Panc1 (cell line): ENCODE results near the gene FAM9A. TPM values are rescaled to one million over a fixed set of nuclear protein-coding genes. Genes with fewer than 3 reads are reported as not detected.
"Not testable (repeated sequence)": the region's sequence is repeated elsewhere in the genome, so short reads cannot be mapped to it uniquely, and the experiment has no call there.

Experiments
- ATAC-seq: fragments of 200-7000 bp; cut with Tn5 transposase; 2 replicates; pipeline ENCODE4 v1.9.1; 2020; ENCODE audit warnings: mild to moderate bottlenecking, moderate library complexity
- BruUV-seq: library from RNA; stranded (reverse); fragments of 400-500 nt; replicated peaks from 2 replicates; lab custom pipeline; 2021; lab: Mats Ljungman, UMichigan
- CTCF ChIA-PET: fragments of 300-600 bp; sonication (Branson Sonifier 250); formaldehyde crosslinking; loops from one replicate; lab custom pipeline; 2022; ENCODE audit warnings: antibody characterized with exemption; lab: Charles Lee
- POLR2A ChIA-PET: fragments of 300-600 bp; sonication (Branson Sonifier 250); formaldehyde crosslinking; loops from one replicate; lab custom pipeline; 2022; ENCODE audit warnings: antibody characterized with exemption; lab: Charles Lee
- DNase-seq: peaks from one replicate; pipeline ENCODE4 v3.0.0-alpha.2; 2010; ENCODE audit warnings: low read depth, low spot score
- H3K27ac ChIP-seq: 2 replicates; pipeline ENCODE4 v1.5.1; 2011; ENCODE audit warnings: mild to moderate bottlenecking, low read length, inconsistent platforms
- H3K27me3 ChIP-seq: fragments of 200-500 bp; sonication (Bioruptor generic); 2 replicates; pipeline ENCODE4 v1.6.0; 2014; ENCODE audit warnings: low read length, inconsistent platforms; ENCODE audit not compliant: control insufficient read depth, insufficient read depth
- H3K36me3 ChIP-seq: fragments of 200-500 bp; sonication (Bioruptor generic); 2 replicates; pipeline ENCODE4 v1.5.1; 2014; ENCODE audit warnings: inconsistent platforms, mild to moderate bottlenecking, low read length, moderate library complexity; ENCODE audit not compliant: control insufficient read depth, insufficient read depth
- H3K4me1 ChIP-seq: 2 replicates; pipeline ENCODE4 v1.5.1; 2011; ENCODE audit warnings: inconsistent platforms, mild to moderate bottlenecking, low read length, moderate library complexity; ENCODE audit not compliant: control insufficient read depth, insufficient read depth
- H3K4me3 ChIP-seq, 2 experiments: 2 replicates each; pipeline ENCODE4 v1.5.1; 2011 to 2012; ENCODE audit warnings: low read depth in 2 of 2, low read length in 2 of 2, mild to moderate bottlenecking in 2 of 2, inconsistent platforms in 1 of 2, moderate library complexity in 1 of 2
- H3K9me3 ChIP-seq: fragments of 200-500 bp; sonication (Bioruptor generic); 2 replicates; pipeline ENCODE4 v1.5.1; 2014; ENCODE audit warnings: low read depth, mild to moderate bottlenecking, inconsistent platforms, low read length, moderate library complexity; ENCODE audit not compliant: control insufficient read depth, insufficient read depth
- POLR2AphosphoS5 ChIP-seq: IDR thresholded peaks from 2 replicates; pipeline ENCODE4 v1.6.1; 2012; ENCODE audit warnings: mild to moderate bottlenecking, low read depth, low read length, moderate library complexity
- SIN3A ChIP-seq: IDR thresholded peaks from 2 replicates; pipeline ENCODE4 v1.6.1; 2012; ENCODE audit warnings: low read depth, mild to moderate bottlenecking, low read length, moderate library complexity, borderline replicate concordance; ENCODE audit not compliant: insufficient read depth
- TCF7L2 ChIP-seq: IDR thresholded peaks from 2 replicates; pipeline ENCODE4 v1.6.1; 2011; ENCODE audit warnings: mild to moderate bottlenecking, low read depth, low read length, inconsistent platforms
- in situ Hi-C: cut with HindIII; loops from 2 replicates; pipeline ENCODE4 v1.10.0; 2016; ENCODE audit warnings: low sequenced_read_pairs, low pct_unique_long_range_greater_than_20kb
- intact Hi-C: fragments of 100-400 bp; cut with micrococcal nuclease; formaldehyde crosslinking; loops from one replicate; pipeline ENCODE4 v1.10.0; 2022; ENCODE audit not compliant: unreplicated experiment
- total RNA-seq: library from RNA; stranded (reverse); gene quantifications from one replicate; pipeline ENCODE4 v1.2.1, GENCODE V29; 2021; ENCODE audit not compliant: unreplicated experiment
- TF ChIP-seq, protein P1 (sequence below), 2 experiments: IDR thresholded peaks; 2 replicates each; pipeline ENCODE4 v1.6.1; 2011 to 2012; ENCODE audit warnings: low read depth in 2 of 2, control low read depth in 1 of 2, low read length in 1 of 2, mild to moderate bottlenecking in 1 of 2, moderate library complexity in 1 of 2; ENCODE audit not compliant: insufficient read depth in 1 of 2
- TF ChIP-seq, protein P2 (sequence below): fragments of 450-650 bp; IDR thresholded peaks from 2 replicates; pipeline ENCODE4 v1.5.1; 2017; ENCODE audit warnings: mild to moderate bottlenecking

The FAM9A gene
- total RNA-seq, 1 experiment from 2014 or later: not detected

- Histone ChIP-seq H3K27me3 (no peaks in the 10 kb centered on the region), H3K4me1 (no peaks in the 10 kb centered on the region), H3K36me3 (no peaks in the 10 kb centered on the region), H3K27ac (no peak overlapping the region), H3K9me3 (no peaks in the 10 kb centered on the region), H3K4me3 (no peak overlapping the region)
- ChIA-PET POLR2A (no interaction called here), CTCF (no interaction called here)
- intact Hi-C loops: no loop called here
- ATAC-seq: no peak
- in situ Hi-C loops: no loop called here
- no peak for DNase-seq
- TF ChIP-seq, protein P1, sequence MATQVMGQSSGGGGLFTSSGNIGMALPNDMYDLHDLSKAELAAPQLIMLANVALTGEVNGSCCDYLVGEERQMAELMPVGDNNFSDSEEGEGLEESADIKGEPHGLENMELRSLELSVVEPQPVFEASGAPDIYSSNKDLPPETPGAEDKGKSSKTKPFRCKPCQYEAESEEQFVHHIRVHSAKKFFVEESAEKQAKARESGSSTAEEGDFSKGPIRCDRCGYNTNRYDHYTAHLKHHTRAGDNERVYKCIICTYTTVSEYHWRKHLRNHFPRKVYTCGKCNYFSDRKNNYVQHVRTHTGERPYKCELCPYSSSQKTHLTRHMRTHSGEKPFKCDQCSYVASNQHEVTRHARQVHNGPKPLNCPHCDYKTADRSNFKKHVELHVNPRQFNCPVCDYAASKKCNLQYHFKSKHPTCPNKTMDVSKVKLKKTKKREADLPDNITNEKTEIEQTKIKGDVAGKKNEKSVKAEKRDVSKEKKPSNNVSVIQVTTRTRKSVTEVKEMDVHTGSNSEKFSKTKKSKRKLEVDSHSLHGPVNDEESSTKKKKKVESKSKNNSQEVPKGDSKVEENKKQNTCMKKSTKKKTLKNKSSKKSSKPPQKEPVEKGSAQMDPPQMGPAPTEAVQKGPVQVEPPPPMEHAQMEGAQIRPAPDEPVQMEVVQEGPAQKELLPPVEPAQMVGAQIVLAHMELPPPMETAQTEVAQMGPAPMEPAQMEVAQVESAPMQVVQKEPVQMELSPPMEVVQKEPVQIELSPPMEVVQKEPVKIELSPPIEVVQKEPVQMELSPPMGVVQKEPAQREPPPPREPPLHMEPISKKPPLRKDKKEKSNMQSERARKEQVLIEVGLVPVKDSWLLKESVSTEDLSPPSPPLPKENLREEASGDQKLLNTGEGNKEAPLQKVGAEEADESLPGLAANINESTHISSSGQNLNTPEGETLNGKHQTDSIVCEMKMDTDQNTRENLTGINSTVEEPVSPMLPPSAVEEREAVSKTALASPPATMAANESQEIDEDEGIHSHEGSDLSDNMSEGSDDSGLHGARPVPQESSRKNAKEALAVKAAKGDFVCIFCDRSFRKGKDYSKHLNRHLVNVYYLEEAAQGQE (IDR thresholded peaks at IDR 0.05; ENCODE audit: insufficient read depth in 1 of 2, low read depth in 2 of 2, low read length in 1 of 2): no peak
- TF ChIP-seq, protein P2, sequence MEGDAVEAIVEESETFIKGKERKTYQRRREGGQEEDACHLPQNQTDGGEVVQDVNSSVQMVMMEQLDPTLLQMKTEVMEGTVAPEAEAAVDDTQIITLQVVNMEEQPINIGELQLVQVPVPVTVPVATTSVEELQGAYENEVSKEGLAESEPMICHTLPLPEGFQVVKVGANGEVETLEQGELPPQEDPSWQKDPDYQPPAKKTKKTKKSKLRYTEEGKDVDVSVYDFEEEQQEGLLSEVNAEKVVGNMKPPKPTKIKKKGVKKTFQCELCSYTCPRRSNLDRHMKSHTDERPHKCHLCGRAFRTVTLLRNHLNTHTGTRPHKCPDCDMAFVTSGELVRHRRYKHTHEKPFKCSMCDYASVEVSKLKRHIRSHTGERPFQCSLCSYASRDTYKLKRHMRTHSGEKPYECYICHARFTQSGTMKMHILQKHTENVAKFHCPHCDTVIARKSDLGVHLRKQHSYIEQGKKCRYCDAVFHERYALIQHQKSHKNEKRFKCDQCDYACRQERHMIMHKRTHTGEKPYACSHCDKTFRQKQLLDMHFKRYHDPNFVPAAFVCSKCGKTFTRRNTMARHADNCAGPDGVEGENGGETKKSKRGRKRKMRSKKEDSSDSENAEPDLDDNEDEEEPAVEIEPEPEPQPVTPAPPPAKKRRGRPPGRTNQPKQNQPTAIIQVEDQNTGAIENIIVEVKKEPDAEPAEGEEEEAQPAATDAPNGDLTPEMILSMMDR: no peak
- TF ChIP-seq SIN3A: no peak
- TF ChIP-seq TCF7L2: no peak
- TF ChIP-seq POLR2AphosphoS5: no peak
- no TSS peak for BruUV-seq
These were observed 41.2 kb downstream of the FAM9A start for GRCh38 chrX:8760021-8760420.

DNA sequence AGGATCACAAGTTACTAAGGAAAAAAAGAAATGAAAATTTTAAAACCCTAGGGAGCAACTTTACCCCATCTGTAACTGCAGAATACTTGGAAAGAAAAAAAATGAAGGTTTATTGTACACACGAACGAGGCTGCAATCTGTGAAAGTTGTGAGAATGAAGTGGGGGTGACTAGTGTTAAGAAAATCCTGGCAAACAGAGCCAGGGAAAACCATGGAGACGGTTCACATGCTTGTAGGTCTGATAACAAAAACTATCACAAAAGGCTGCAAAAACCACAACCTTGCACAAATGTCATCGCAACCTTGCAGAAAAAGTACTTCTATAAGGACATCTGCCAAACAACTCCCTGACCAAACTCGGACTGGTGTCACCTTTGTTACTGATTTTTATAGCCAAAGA is 42.5 kb downstream of the FAM9A start:
- H3K4me3 ChIP-seq, intact Hi-C loops, H3K27ac ChIP-seq, POLR2A ChIA-PET, CTCF ChIA-PET, in situ Hi-C loops, H3K27me3 ChIP-seq, H3K9me3 ChIP-seq, H3K4me1 ChIP-seq, BruUV-seq, H3K36me3 ChIP-seq, ATAC-seq, DNase-seq: not testable (repeated sequence)

GRCh38 chrX:8757609-8758389 is 43.4 kb downstream of the FAM9A start:
- H3K4me3 ChIP-seq, POLR2A ChIA-PET, ATAC-seq, BruUV-seq, H3K4me1 ChIP-seq, intact Hi-C loops, H3K27ac ChIP-seq, CTCF ChIA-PET, in situ Hi-C loops, H3K9me3 ChIP-seq, H3K27me3 ChIP-seq, DNase-seq, H3K36me3 ChIP-seq: not testable (repeated sequence)
